G401.6 (cell line): ENCODE data around the gene DENND6A.
A peak's percentile ranks its signal among the peaks of the same experiment; 100 is the strongest.
"Not testable (repeated sequence)": the region's sequence is repeated elsewhere in the genome, so short reads cannot be mapped to it uniquely, and the experiment has no call there.

Experiments
- FAIRE-seq: peaks from 2 replicates; lab custom pipeline; 2012; peaks lifted over from hg19 to GRCh38; lab: Jason Lieb, UNC

Gene DENND6A

GRCh38 chr3:57692133-57692395 lies 813 bp downstream of the DENND6A start:
- FAIRE-seq = not testable (repeated sequence)

GRCh38 chr3:57691411-57692132 lies 1.3 kb downstream of the DENND6A start:
- no peak for FAIRE-seq

GRCh38 chr3:57689367-57690053 lies 3.4 kb downstream of the DENND6A start:
- FAIRE-seq = no peak

GRCh38 chr3:57688291-57688690 lies 4.6 kb downstream of the DENND6A start:
- FAIRE-seq = no peak

GRCh38 chr3:57683286-57683685 lies 9.6 kb downstream of the DENND6A start:
- FAIRE-seq = no peak

GRCh38 chr3:57682284-57682683 lies 10.6 kb downstream of the DENND6A start:
- peak; percentile 47 for FAIRE-seq

- peak; percentile 70 for FAIRE-seq
Observed at GRCh38 chr3:57681691-57682090, 11.2 kb downstream of the DENND6A start.

GRCh38 chr3:57680046-57680445 lies 12.8 kb downstream of the DENND6A start:
- FAIRE-seq = no peak

GRCh38 chr3:57675530-57675929 lies 17.3 kb downstream of the DENND6A start:
- no peak for FAIRE-seq

GRCh38 chr3:57673156-57673555 lies 19.7 kb downstream of the DENND6A start:
- no peak for FAIRE-seq

GRCh38 chr3:57670543-57670942 lies 22.3 kb downstream of the DENND6A start:
- no peak for FAIRE-seq

- FAIRE-seq = peak; percentile 69
Observed at GRCh38 chr3:57661404-57661803, 31.5 kb downstream of the DENND6A start.

GRCh38 chr3:57659806-57660439 lies 33.0 kb downstream of the DENND6A start:
- no peak for FAIRE-seq

- FAIRE-seq = no peak
Observed at GRCh38 chr3:57659004-57659673, 33.7 kb downstream of the DENND6A start.

GRCh38 chr3:57658536-57658935 lies 34.3 kb downstream of the DENND6A start:
- no peak for FAIRE-seq

GRCh38 chr3:57655727-57656126 lies 37.1 kb downstream of the DENND6A start:
- FAIRE-seq = no peak

GRCh38 chr3:57654267-57654666 lies 38.6 kb downstream of the DENND6A start:
- FAIRE-seq = no peak

- no peak for FAIRE-seq
Observed at GRCh38 chr3:57652203-57652602, 40.7 kb downstream of the DENND6A start.

- FAIRE-seq = no peak
Observed at GRCh38 chr3:57647292-57647940, 45.5 kb downstream of the DENND6A start.

GRCh38 chr3:57646723-57647122 lies 46.2 kb downstream of the DENND6A start:
- peak; percentile 88 for FAIRE-seq

- no peak for FAIRE-seq
Observed at GRCh38 chr3:57644740-57645139, 48.1 kb downstream of the DENND6A start.

- no peak for FAIRE-seq
Observed at GRCh38 chr3:57637391-57637790, 55.5 kb downstream of the DENND6A start.

- FAIRE-seq = not testable (repeated sequence)
Observed at GRCh38 chr3:57634259-57634658, 58.6 kb downstream of the DENND6A start.
